HK-2 (cell line): ENCODE results near the gene BTBD2.
A peak's percentile ranks its signal among the peaks of the same experiment; 100 is the strongest.

Experiments
- DNase-seq: peaks from one replicate; pipeline ENCODE4 v3.0.0-alpha.2; 2018; ENCODE audit not compliant: unreplicated experiment

Gene BTBD2

DNA sequence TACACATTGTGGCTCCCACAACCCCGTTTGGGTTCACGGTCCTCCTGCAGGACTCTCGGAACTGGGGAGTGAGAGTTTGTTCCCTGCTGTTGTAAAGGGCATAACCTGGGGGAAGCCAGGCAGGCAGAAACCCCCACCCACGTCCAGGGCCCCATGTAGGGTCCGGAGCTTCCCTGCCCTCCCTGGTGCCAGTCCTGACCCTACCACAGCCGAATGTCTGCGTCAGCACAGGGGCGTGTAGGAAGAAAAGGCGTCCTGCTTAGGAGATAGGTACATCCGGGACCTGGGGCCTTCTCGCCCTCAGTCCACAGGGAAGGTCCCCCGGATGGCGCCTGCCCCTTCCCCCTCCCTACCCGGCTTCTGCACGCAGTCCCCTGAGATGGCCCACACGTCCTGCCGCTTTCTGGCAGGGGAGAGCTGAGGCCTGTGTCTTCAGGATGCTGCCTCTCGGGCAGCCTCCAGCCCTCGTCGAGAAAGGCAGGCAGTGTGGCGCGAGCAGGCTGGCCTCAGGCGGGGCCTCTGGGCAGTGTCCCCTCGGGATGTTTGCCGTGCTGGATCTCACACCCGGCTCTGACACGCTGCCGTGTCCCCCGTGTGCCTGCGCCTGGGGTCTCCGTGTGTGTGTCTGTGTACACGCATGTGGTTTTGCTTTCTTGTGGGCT is 55.5 kb downstream of the BTBD2 start:
- DNase-seq: no peak

DNA sequence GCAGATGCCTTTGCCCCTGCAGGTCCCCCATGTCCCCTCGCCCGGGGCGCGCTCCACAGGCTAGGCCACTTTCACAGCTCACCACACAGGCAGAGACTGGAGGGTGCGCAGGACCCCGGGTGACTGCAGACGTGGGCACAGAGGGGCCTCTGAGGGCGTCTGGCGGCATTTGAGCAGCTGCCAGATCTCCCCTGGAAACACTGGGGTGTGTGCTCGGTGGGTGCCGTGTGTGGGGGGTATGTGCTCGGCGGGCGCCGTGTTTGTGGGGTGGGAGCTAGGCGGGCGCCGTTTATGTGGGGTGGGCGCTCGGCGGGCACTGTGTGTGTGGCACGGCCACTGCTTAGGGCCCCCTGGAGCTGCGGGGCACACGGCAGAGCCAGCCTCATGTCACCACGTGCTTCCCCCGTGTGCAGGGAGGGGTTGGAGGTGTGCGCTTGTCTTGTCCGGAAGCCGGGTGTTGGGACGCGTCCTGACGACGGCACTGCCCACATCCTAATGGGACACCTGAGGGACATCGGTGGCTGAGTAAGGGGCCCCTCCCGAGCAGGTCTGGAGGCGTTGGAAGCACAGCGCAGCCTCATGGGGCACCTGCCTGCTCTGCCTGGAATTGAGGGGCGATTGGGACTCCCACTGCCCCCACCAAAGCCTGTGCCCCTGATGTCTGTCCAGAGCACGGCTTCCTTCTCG is 57.8 kb downstream of the BTBD2 start:
- DNase-seq: no peak

DNA sequence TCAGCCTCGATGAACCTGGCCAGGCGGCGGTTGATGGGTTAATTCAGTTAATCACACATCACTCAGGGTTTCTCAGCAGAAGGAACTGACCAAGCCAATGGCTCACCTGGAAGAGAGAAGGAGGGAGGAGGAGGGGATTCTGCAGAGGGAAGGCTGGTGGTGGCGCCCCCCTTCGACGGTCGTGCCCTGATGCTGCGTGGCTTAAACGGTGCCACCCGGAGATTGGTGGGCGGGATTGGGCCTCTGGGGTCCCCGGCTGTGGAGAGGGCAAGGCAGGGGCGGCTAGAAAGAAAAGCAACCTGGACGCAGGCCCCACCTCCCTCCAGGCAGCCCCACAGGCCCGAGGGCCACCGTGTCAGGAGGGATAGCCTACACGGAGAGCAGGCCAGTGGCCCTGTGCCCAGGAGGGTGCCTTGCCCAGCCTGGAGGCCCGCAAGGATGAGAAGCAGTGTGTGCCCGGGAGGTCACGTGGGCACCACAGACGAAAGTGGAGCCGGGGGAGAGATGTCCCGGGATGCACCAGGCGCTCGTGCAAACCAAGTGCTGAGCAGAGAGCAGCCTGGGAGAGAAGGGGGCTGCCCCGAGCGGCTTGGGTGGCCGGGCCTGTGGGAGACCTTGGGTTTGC is 58.5 kb downstream of the BTBD2 start:
- DNase-seq: no peak

DNA sequence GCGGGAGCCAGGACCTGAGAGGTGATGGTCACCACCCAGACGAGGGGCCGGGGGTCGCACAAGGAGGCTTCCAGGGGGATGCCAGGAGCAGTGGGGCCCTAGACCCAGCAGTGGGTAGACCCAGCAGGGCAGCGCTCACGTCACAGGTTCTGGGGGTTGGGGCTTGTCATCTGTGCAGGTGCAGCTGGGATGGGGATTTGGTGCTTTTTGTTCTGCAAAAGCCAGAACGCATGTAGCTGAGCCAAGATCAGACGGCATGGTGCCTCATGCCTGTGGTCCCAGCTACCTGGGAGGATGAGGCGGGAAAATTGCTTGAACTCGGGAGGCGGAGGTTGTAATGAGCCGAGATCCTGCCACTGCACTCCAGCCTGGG is 59.4 kb downstream of the BTBD2 start:
- DNase-seq: no peak

DNA sequence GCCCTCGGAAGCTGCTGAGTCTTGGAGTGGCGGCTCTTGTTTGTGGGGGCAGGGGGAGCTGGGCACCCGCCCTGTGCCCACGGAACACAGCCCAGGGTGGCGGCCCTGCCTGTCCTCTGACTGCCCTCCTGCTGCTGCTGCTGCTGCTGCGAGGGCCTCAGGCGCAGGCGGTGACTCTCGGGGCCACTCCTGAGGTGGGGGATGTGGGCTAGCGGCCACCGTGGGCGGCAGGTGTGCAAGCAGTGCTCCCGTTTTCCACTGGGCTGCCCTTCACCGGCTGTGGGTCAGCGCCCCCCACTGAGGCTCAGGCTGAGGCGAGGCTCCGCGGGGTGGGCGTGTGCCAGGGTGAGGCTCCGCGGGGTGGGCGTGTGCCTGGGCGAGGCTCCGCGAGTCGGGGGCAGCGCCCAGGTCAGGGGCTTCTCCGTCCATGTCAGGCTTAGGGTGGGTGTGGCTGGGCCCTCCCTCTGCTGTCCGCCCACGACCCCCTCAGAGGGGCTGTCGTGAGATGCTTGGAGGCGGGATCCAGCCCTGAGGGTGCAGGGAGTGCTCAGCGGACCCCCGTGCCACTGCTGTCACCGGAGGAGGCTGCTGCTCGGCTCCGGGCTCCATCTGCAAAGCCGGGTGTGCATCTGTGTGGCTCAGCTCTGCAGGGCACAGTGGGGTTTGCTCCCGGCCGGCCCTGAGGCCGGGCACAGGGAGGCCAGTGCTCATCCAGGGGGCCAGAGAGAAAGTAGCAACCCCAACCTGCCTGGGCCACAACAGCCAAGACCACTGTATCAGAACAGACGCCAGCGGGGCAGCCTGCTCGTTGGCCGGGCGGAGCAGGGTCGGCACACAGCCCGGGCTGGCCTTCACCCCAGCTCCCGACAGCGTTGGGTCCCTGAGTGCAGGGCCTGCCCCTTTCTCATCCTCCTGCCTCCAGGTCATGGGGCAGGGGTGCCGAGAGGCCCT is 60.1 kb downstream of the BTBD2 start:
- no peak for DNase-seq

DNA sequence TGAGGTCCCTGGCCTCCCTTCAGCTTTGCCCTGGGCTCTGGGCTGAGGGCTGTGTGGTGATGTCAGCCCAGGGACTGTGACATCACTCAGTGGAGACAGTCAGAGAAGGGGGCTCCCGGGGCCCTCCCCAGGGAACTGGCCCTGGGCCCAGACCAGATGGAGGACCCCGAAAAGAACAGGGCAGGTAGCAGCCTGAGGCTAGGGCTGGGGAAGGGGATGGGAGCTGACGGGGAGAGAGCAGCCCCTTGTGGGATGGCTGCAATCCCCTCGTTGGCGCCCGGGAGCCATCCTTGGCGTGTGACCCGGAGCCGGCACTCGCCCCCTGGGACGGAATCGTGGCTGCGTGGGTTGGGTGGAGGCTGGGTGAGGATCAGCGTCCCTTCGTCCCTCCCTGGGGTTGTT is 61.0 kb downstream of the BTBD2 start:
- DNase-seq: no peak

DNA sequence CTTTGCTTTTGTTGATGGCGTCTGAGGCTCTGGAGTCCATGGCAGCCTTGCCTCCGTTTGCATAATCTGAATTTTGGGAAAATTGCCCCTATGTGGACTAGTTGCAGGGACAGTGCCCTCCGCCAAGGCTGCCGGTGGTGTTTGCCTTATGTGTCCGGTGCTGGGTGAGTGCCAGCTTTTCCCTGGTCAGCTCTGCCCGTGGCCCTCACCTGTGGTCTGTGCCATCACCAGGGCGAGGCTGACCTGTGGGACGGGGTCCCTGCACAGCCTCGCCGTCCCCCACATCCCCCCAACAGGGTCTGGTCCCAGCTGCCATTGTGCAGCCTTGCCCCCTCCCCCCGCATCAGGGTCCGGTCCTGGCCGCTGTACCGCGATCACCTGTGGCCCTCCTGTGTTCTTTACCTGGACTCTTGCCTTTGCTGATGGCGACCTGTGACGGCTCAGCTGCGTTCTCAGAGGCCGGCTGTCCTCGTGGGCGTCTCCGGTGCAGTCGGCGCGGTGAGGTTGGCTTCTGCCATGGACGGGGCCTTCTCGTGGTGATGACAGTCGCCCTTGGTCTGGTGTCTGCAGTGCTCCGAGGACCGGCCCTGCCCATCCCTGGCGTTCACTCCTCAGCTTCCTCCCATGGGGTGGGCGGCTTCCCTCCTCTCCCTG is 61.9 kb downstream of the BTBD2 start:
- DNase-seq: no peak

DNA sequence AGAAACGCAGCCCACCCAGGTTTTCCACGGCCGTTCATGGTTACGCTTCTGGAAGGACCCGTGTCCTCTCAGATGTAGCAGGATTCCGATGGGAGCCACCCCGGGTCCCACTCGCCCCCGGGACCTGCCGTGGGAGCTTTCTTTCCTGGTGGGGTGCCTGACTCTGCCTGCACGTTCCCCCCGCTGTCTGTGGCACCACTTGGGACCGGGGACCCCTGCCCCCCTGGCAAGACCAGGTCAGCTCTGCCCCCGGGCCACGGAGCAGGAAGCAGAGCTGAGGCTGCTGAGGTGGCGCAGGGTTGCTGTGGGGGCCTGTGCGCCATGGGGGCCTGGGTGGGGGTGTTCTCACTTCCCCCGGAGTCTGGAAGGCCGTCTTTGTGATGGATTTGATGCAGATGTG is 62.5 kb downstream of the BTBD2 start:
- DNase-seq: no peak

DNA sequence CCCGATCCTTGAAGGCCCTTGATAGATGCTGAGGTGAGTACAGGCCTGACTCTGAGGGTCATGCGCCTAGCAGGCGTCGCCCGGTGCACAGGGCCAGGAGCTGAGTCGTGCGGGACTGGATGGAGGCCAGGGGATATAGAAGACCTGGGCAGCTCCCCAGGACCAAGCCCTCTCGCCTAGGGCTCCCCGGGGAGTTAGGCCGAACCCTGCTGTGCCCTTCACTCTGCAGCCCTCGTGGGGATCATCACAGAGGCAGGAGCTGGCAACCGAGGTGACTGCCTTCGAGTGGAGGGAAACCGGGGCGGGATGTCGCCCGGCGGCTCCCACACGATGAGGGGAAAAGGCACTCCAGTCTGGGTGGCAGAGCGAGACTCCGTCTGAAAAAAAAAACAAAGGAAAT is 62.9 kb downstream of the BTBD2 start:
- no peak for DNase-seq

DNA sequence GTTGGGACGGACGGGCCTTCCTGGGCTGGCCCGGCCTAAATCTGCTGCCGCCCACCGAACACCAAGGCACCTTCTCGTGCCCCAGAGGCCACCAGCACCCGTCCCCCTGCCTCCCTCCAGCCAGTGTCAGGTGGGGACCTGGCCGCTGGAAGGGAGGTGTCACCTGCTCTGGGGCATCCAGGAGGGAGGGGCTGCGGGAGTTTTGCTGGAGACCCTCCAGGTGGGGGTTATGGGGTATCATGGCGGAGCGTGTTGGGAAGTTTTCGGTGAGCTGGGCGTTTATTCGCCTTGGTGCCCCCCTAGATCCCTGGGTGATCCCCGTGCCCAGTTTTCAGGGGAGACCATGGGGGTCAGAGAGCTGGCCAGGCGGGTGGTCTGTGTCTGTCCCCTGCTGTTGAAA is 64.9 kb downstream of the BTBD2 start:
- no peak for DNase-seq

DNA sequence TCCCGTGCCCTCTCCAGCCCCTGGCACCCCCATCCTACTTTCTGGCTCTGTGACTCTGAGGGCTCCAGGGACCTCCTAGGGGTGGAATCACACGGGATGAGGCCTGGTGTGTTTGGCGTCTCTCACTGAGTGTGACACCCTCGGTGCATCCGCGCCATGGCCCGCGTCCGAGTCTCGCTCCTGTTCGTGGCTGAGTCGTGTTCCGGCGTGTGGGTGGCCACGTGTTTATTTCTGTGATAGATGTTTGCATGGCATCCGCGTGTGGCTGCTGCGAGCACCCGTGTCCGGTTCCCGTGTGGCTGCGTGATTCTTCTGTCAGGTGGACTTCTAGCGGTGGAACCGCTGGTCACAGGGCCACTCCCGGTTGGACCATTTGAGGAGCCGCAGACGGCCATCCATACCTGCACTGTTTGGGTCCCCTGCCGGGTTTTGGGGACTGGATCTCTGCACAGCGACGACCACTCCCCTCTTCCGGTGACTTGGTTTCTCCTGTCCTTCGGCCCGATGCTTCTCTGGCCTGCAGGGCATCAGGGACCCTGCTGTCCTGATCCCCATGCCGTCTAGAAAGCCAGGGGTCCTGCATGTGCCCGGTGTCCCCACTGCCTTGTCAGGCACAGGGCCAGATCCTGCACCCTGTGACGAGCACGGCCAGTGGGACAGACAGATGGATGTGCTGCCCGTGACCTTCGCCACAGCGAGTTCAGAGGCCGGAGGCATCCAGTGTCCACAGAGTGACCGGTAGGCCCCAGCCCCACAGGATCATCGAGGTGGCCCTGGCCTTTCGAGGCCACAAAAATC is 66.0 kb downstream of the BTBD2 start:
- DNase-seq: no peak

DNA sequence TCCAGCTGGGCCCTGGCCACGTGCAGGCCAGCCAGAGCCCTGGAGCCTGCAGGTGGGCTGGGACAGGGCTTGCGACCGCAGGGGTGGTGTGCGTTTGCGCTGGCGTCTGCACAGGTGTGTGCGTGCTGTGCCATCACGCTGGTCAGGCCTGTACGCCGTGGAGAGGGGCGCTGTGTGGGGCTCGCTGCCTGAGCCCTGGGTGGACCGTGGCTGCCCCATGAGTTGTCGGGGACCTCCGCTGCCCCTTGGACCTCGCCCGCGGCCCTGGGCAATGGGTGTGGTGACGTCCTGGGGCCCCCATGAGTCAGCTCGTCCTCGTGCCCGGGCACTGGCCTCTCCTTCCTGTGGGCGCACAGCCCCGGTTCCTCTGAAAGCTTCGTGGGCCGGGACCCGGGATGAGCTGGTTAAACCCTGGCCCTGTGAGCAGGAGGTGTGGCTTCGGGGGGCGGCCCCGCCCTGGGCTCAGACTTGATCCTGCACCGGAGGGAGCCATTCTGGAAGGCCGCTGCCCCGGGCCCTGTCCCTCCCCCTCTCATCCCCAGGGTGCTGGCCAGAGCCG is 67.8 kb downstream of the BTBD2 start:
- DNase-seq: no peak

DNA sequence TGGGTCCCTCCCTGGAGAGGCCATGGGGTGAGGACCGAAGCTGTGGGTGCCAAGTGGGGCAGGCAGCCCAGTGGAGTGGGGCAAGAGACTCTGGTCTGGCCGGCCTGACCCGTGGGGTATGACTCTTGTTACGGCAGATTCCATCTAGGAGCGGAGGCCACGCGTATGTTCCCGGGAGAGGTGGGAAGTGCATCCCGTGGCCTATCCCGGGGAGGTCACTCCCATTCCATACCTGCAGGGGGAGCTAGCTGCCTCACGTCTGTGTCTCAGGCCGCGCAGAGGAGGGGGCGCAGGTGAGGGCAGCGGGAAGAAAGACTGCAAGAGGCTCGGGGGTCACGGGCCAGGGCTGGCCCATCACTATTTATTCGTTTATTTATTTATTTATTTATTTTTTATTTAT is 69.6 kb downstream of the BTBD2 start:
- DNase-seq: peak; percentile 38

DNA sequence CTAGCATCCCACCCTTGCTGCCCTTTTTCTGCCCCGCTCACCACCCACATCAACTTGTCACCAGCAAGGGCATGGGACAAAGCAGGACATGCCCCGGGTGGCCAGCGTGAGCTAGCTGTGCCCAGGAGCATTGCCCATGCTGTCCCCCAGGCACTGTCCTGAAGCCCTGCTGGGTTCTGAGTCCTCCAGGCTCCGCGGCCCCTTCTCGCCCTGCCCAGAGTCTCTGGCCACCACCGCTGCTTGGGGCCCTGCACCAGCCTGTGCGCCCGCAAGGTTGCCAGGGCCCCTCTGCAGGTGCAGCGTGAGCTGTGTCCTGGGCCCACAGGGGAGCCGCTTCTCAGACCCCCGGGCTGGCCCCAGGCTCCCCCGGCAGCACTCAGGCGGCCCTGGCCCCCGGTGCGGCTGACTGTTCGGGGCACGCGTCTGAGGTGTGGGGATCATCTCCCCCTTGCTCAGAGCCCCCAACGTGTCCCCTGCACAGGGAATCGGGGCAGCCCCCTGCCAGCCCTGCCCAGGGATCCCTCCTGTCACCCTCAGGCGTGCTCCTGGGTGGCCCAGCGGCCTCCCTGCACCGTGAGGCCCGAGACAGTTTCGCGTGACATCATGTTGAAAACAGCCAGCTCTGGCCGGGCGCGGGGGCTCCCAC is 70.5 kb downstream of the BTBD2 start:
- no peak for DNase-seq

DNA sequence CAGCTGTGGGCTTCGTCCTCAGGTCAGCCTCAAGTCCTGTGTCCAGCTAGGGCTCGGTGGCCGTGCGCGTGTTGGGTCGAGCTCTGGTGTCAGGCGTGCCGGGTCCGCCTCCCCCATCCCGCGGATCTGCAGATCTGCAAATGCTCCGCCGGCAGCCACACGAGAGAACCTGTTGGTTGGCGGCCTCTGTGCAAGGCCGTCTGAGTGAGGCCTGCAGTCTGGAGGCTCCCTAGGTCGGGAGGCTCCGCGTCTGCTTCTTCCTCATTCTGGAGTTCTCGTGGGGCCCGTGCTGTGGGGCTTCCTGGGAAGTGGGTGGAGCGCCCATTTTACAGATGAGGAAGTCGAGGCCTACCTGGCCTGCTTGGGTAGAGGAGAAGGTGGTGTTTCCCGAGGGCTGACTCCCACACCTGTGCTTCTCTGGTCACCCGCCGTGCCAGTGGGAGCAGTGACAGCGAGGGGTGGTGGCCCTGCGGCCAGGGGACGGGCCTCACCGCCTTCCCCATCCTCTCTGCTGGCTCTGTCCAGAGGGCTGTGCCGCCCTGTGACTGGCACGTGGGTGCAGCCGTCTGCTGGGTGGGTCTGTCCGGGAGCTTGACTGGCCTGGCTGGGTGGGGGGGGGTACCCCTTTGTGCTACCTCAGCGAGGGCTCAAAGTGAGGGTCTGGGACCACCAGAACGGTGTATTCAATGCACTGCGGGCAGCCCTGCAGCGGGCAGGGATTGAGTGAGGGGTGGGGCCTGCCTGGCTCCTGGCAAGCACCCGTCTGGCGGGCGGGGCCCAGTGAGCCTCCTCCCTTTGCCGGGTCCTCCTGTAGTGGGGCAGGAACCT is 71.2 kb downstream of the BTBD2 start:
- no peak for DNase-seq

DNA sequence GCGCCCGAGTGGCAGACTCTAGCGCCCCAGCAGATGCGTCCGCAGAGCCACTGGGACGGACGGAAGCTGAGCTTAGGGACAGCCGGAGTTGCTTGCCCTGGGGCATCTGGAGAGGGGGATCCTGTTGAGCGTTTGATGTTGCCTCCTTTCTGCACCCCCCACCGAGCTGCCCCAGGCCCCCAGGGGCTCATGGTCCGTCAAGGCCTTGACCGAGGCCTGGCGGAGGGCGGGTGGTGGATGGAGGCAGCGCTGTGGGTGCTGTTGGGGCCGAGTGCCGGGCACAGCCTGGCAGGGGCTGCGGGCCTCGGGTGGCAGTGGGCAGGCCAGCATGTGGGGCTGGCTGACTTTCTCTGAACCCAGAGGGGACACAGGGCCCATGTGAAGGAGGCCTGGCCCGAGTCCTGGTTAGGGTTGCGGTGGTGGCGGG is 71.8 kb downstream of the BTBD2 start:
- no peak for DNase-seq

DNA sequence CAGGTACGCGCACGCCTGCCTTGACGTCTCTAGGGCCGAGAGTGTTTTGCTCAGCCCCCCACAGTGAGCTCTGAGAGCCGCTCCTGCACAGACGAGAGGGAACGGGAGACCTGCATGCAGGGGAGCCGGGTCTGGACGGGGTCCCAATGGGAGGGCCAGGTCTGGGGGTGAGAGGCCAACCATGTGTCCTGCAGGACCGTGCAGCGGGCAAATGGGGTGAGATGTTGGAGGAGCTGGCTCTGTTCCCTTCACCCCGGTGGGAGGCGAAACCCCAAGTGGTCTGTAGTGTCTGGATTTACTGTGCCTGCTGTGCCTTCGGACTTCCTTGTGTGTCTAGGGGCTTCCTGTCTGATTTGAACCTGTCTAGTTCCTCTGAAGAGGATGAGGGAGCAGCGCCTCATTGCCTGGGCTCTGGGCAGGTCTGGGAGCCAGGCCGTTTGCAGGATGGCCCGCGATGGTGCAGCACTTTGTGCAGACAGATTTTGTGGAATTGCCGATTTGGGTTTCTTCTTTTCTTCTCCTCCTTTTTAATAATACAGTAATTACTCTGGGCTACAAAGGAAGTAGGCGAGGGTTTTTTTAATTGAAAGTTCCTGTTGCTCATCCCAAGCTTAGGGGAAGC is 72.5 kb downstream of the BTBD2 start:
- no peak for DNase-seq

DNA sequence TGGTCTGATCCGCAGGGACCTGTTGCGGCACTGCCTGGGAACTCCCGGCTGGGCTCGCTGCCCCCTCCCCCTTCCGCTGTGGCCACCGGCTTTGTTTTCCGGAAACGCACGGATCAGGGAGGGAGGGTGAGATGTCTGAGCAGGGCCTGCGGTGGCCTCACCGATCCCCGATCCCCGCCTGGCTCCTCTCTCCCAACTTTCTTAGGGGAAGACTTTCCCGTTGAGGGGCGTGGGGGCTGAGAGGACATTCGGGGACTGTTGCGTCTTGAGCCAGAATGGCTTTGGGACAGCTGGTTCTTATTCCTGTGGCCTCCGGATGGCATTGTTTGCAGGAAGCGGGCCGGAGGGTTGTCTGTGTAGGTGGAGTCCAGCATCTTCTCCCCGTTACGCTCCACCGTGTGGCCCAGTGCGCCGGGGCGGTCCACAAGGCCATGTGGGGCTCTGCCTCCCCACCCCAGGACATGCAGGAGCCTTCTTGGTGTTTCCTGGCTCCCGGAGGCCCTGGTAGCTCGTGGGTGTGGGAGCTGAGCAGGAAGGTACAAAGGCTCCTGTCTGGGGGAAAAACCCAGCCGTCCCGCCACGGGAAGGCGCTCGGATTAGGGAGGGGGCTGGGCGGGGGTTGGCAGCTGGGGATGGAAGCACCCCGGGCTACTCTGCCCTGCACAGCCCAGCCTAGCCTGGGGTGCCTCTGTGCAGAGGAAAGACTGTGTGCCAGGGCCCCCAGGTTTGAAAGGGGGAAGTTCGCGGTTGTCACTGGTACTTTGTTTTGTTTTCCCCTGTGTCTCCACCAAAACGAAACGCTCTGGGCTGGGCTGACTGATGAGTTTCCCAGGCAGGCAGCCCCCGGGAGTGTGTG is 73.2 kb downstream of the BTBD2 start:
- peak; percentile 80 for DNase-seq
